Glutamatergic neuron (in vitro differentiated cells): ENCODE measurements around the gene POU2F1. TPM values are rescaled to one million over a fixed set of nuclear protein-coding genes. Genes with fewer than 3 reads are reported as not detected.
A peak's percentile ranks its signal among the peaks of the same experiment; 100 is the strongest.

Experiments used
- DNase-seq: peaks from one replicate; pipeline ENCODE4 v3.0.0; 2022
- H3K27ac Mint-ChIP-seq: one replicate; pipeline ENCODE4 v1.8.0; 2020; ENCODE audit warnings: mild to moderate bottlenecking, mixed read lengths, inconsistent platforms; ENCODE audit not compliant: unreplicated experiment
- H3K27me3 Mint-ChIP-seq: one replicate; pipeline ENCODE4 v1.8.0; 2020; ENCODE audit warnings: mild to moderate bottlenecking, moderate library complexity, mixed read lengths, inconsistent platforms; ENCODE audit not compliant: unreplicated experiment
- H3K36me3 Mint-ChIP-seq: one replicate; pipeline ENCODE4 v1.8.0; 2020; ENCODE audit warnings: mild to moderate bottlenecking, mixed read lengths, inconsistent platforms; ENCODE audit not compliant: unreplicated experiment
- H3K4me1 Mint-ChIP-seq: one replicate; pipeline ENCODE4 v1.8.0; 2020; ENCODE audit warnings: mild to moderate bottlenecking, low read depth, mixed read lengths, inconsistent platforms; ENCODE audit not compliant: unreplicated experiment
- H3K4me3 Mint-ChIP-seq: one replicate; pipeline ENCODE4 v1.8.0; 2020; ENCODE audit warnings: mild to moderate bottlenecking, mixed read lengths, inconsistent platforms; ENCODE audit not compliant: unreplicated experiment
- H3K9me3 Mint-ChIP-seq: one replicate; pipeline ENCODE4 v1.8.0; 2020; ENCODE audit warnings: mild to moderate bottlenecking, moderate library complexity, mixed read lengths, inconsistent platforms; ENCODE audit not compliant: unreplicated experiment
- CTCF ChIP-seq: fragments of 200-600 bp; sonication (generic); IDR thresholded peaks from one replicate; pipeline ENCODE4 v1.5.0; 2021; ENCODE audit not compliant: partially characterized antibody, unreplicated experiment
- total RNA-seq: library from RNA; stranded (reverse); fragmentation: NEBNext Ultra II Directional; extraction: Animal tissue kit (Norgen Biotek cat#: 25700); gene quantifications from one replicate; pipeline ENCODE4 v1.2.1, GENCODE V29; 2021; ENCODE audit not compliant: unreplicated experiment

Gene POU2F1
- total RNA-seq, 1 donor from 2014 or later = 37.7 TPM

DNA sequence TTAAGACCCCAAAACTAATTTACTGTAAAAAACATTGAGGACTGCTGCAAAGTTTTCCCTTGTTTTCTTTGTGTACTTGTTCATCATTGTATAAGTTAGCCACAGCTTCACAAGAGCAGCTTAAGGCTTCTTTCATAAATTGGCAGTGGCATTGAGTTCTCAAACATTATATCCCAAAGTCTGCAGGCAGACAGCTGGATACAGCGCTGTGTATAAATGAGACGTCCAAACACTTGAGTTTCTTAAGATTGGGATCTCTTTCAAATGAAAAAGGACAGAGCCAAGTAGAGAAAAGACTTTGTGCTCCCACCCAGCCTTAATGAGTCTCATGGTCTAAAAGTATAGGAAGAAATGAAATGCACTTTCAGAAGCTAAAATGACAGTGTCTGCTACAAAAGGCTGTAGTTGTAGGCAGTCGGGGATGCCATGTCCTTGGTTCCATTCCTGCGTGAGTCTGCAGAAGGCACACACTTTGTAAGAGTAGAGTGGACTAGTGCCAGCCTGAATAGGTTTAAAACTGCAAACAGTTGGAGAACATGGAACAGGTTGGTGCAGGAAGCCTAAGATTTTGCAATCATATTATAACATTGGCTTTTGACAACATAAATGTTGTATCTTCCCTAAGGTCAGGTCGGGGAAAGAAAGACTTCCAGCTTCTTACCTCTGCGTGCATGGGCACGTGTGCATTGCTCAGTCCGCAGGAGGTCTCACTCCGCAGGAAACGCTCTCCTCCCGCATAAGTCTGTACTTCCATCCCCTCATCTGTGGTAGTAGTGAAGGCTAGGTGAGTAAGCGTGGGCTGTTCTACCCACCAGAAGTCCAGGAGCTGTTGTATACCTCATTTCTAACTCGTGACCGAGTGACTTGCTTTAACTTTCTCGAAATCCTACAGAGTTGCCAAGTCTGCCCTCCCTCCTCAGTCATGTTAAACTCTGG, 203.3 kb downstream of the POU2F1 start:
- Mint-ChIP-seq H3K4me1 (peaks cover 28% of the 10 kb centered on the region), H3K4me3 (no peak overlapping the region), H3K27ac (no peak overlapping the region), H3K9me3 (no peaks in the 10 kb centered on the region), H3K36me3 (no peaks in the 10 kb centered on the region), H3K27me3 (no peaks in the 10 kb centered on the region)
- DNase-seq = no peak
- TF ChIP-seq CTCF = no peak

DNA sequence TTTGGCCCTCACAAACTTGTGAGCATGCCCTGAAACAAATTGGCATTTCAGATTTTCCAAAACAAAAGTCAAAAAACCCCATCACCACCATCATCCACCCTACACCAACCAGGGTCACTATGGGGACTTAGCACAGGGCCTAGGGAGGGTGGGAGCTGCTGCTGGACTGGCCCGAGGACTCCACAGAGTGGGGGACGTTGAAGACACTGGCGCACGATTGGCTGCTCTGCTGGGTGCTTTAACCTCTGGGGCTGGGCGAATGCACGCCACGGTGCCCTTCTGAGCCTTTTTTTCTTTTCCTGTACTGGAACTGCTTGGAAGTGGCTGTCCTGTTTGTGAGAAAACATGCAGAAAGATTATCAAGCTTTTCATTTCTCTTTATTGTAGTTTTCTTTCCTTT, 204.8 kb downstream of the POU2F1 start:
- Mint-ChIP-seq H3K27ac (no peak overlapping the region), H3K4me3 (no peak overlapping the region), H3K36me3 (no peaks in the 10 kb centered on the region), H3K27me3 (peaks cover 3% of the 10 kb centered on the region), H3K4me1 (peaks cover 42% of the 10 kb centered on the region), H3K9me3 (peaks cover 2% of the 10 kb centered on the region)
- no peak for TF ChIP-seq CTCF
- no peak for DNase-seq

GRCh38 chr1:167426716-167427115, 206.0 kb downstream of the POU2F1 start:
- Mint-ChIP-seq H3K27ac (no peak overlapping the region), H3K36me3 (no peaks in the 10 kb centered on the region), H3K4me3 (no peak overlapping the region), H3K9me3 (peaks cover 6% of the 10 kb centered on the region), H3K27me3 (peaks cover 10% of the 10 kb centered on the region), H3K4me1 (peaks cover 53% of the 10 kb centered on the region)
- TF ChIP-seq CTCF = no peak
- no peak for DNase-seq

- Mint-ChIP-seq H3K27me3 (peaks cover 10% of the 10 kb centered on the region), H3K36me3 (no peaks in the 10 kb centered on the region), H3K9me3 (peaks cover 6% of the 10 kb centered on the region), H3K4me3 (peak overlapping the region; percentile 59), H3K4me1 (peaks cover 56% of the 10 kb centered on the region), H3K27ac (peak overlapping the region; percentile 80)
- no peak for DNase-seq
- TF ChIP-seq CTCF = no peak
Measured at GRCh38 chr1:167427848-167428247, 207.2 kb downstream of the POU2F1 start.

DNA sequence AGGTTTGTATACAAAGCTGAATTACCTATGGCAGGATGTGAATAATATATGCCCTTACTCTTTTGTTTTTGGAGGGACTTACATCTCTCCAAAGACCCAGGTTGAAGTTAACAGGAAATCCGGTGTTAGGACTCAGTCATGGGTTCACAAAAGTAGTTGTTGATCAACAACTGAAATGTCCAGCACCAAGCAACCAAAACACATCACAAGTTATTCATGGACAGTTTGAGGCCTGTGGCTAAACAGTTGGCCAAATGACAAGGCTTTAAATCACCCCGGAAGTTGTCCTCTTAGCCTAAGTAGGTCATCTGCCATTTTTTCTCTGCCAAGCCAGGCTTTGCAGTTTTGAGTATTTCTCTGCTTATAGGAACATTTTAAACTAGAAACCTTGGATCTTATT, 207.7 kb downstream of the POU2F1 start:
- no peak for TF ChIP-seq CTCF
- no peak for DNase-seq
- Mint-ChIP-seq H3K4me1 (peaks cover 56% of the 10 kb centered on the region), H3K36me3 (no peaks in the 10 kb centered on the region), H3K4me3 (peak overlapping the region; percentile 59), H3K9me3 (peaks cover 6% of the 10 kb centered on the region), H3K27ac (peak overlapping the region; percentile 80), H3K27me3 (peaks cover 10% of the 10 kb centered on the region)
